ENCODE results near the gene SLFN12L. TPM values are rescaled to one million over a fixed set of nuclear protein-coding genes. Genes with fewer than 3 reads are reported as not detected.

SLFN12L gene
- total RNA-seq, 1 donor = not detected

GRCh38 chr17:35499548-35499947 lies 37.9 kb downstream of the SLFN12L start:
- DNase-seq (ENCODE audit: low read depth) = no peak
- no peak overlapping the region for H3K4me3 ChIP-seq (ENCODE audit: low read depth, low read length)
- TF ChIP-seq CTCF (IDR thresholded peaks at IDR 0.05; ENCODE audit: insufficient read depth, low read depth, low read length) = no peak

- H3K4me3 ChIP-seq (ENCODE audit: low read depth, low read length) = no peak overlapping the region
- no peak for TF ChIP-seq CTCF (IDR thresholded peaks at IDR 0.05; ENCODE audit: insufficient read depth, low read depth, low read length)
- no peak for DNase-seq (ENCODE audit: low read depth)
Observed at GRCh38 chr17:35498448-35499178, 38.9 kb downstream of the SLFN12L start.

GRCh38 chr17:35496451-35497290 lies 40.8 kb downstream of the SLFN12L start:
- no peak overlapping the region for H3K4me3 ChIP-seq (ENCODE audit: low read depth, low read length)
- no peak for TF ChIP-seq CTCF (IDR thresholded peaks at IDR 0.05; ENCODE audit: insufficient read depth, low read depth, low read length)
- no peak for DNase-seq (ENCODE audit: low read depth)

GRCh38 chr17:35493040-35493439 lies 44.4 kb downstream of the SLFN12L start:
- no peak overlapping the region for H3K4me3 ChIP-seq (ENCODE audit: low read depth, low read length)
- DNase-seq (ENCODE audit: low read depth) = no peak
- no peak for TF ChIP-seq CTCF (IDR thresholded peaks at IDR 0.05; ENCODE audit: insufficient read depth, low read depth, low read length)

- TF ChIP-seq CTCF (IDR thresholded peaks at IDR 0.05; ENCODE audit: insufficient read depth, low read depth, low read length) = no peak
- H3K4me3 ChIP-seq (ENCODE audit: low read depth, low read length) = no peak overlapping the region
- no peak for DNase-seq (ENCODE audit: low read depth)
Observed at GRCh38 chr17:35491417-35491816, 46.1 kb downstream of the SLFN12L start.

GRCh38 chr17:35489944-35490343 lies 47.5 kb downstream of the SLFN12L start:
- TF ChIP-seq CTCF (IDR thresholded peaks at IDR 0.05; ENCODE audit: insufficient read depth, low read depth, low read length) = no peak
- DNase-seq (ENCODE audit: low read depth) = no peak
- H3K4me3 ChIP-seq (ENCODE audit: low read depth, low read length) = no peak overlapping the region
